ENCODE measurements around the gene LLGL2. TPM values are rescaled to one million over a fixed set of nuclear protein-coding genes. Genes with fewer than 3 reads are reported as not detected.

The LLGL2 gene
- total RNA-seq, 4 donors from 2014 or later = 326 to 1,573 (median 641) TPM

DNA sequence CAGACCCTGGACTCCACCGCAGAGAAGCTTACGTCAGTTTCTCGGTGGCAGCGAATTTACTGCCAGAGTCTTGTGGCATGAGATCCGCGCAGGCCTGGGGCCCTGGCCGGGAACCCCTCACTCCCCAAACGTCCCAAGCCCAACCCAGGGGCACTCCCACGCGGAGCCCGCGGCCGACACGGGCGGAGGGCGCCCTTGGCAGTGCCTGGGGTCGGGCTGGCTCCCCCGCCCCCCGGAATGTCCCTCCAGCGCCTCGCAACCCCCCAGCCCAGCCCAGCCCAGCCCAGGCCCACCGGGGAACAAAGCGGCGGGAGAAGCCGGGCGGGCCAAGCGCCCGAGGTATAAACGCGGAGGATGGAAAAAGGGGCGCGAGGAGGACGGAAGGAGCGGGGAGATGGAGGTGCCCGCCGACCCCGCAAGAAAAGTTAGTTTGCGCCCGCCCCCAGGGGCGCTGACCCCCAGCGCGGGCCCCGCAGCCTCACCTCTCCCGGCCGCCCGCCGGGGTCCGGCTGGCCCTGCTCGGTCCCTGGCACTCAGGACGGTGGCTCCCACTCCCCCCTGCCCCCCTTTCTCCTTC lies 10.5 kb upstream of the LLGL2 start:
- in situ Hi-C loops (cut with MboI; ENCODE audit: low pct_ligation_motif_present in 1 of 4, low pct_unique_long_range_greater_than_20kb in 1 of 4, low sequenced_read_pairs in 3 of 4) (loop anchor here in 1 of 4 donors (10.0 kb wide), 1 partner anchor 90 kb away; no protein-coding TSS in a partner anchor), intact Hi-C loops (cut with DNase I; ENCODE audit: low total_unique reads) (loop anchor here (5.0 kb wide), 1 partner anchor 88 kb away; no protein-coding TSS in a partner anchor)
- no peak for TF ChIP-seq POLR2A (IDR thresholded peaks at IDR 0.05)
- TF ChIP-seq EP300 (IDR thresholded peaks at IDR 0.05; ENCODE audit: low read depth) = no peak
- no peaks in the 10 kb centered on the region for H3K36me3 ChIP-seq
- H3K27me3 ChIP-seq = no peaks in the 10 kb centered on the region
- H3K9me3 ChIP-seq = no peaks in the 10 kb centered on the region
- H3K4me1 ChIP-seq = peaks cover 22 to 57% (median 43%) of the 10 kb centered on the region in 4 donors
- H3K4me3 ChIP-seq = peak overlapping the region; percentile 73 to 96 (median 92)
- no peak for DNase-seq
- 0% methylated on average over 29 of the region's 50 CpGs; no CpG with 5 or more reads in 1 of the 2 donors for WGBS, 2 donors (ENCODE audit: low coverage in 1 of 2)
- H3K27ac ChIP-seq = peak overlapping the region; percentile 87 to 93 (median 90)

DNA sequence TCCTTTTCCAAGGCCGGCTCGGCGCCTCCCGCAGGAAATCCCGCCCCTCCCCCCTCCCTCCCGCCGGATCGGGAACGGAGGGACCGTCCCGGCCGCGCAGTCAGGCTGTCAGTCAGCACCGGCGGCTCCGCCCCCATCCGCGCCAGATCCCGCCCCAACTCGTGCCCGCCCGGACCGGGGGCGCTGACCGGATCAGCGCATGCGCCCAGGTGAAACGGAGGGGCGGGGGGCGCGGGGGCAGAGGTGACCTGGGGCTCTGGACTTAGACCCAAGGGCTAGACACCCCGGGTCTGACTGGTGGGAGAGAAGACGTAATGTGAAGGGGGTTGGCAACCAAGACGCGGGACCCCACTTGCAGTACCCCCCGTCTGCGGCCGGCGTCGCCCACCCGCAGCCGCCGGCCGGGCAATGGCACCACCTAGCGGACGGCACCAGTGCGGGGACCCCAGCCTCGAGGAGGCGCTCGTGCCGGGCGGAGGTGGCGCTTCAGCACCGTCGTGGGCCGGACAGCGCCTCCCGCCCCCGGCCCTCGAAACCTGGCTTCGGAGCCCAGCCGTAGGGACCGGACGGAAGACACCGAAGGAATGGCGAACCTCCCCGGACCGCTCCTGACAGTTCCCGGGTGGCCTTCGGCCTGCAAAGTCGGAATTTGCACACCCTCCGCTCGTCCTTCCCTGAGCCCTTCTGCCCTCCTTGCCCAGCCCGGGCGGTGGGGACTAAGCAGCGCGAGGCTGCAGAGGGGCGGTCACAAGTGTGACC lies 9.8 kb upstream of the LLGL2 start, which contains the start of gene CASKIN2:
CASKIN2 (minus strand) TSS at position 42 of the 759 bp plus-strand sequence. CDS start 1,733 bp downstream, outside the sequence.
- Histone ChIP-seq H3K27ac (peak within 1 kb of the TSS; percentile 87 to 93 (median 90)), H3K27me3 (no peaks in the 10 kb centered on the region), H3K9me3 (no peaks in the 10 kb centered on the region), H3K4me3 (peak within 1 kb of the TSS; percentile 73 to 96 (median 92)), H3K4me1 (peaks cover 22 to 57% (median 41%) of the 10 kb centered on the region in 4 donors), H3K36me3 (no peaks in the 10 kb centered on the region)
- TF ChIP-seq CTCF (IDR thresholded peaks at IDR 0.05) (peak; percentile 97 to 100 (median 99)), POLR2A (IDR thresholded peaks at IDR 0.05) (no peak)
- WGBS, 2 donors (ENCODE audit: low coverage in 1 of 2) = 0% methylated on average over 35 of the region's 78 CpGs; no CpG with 5 or more reads in 1 of the 2 donors
- intact Hi-C loops (cut with DNase I; ENCODE audit: low total_unique reads) (no loop called here), in situ Hi-C loops (cut with MboI; ENCODE audit: low pct_ligation_motif_present in 1 of 4, low pct_unique_long_range_greater_than_20kb in 1 of 4, low sequenced_read_pairs in 3 of 4) (loop anchor here in 1 of 4 donors (10.0 kb wide), 1 partner anchor 91 kb away; no protein-coding TSS in a partner anchor)
- DNase-seq = peak; percentile 97

DNA sequence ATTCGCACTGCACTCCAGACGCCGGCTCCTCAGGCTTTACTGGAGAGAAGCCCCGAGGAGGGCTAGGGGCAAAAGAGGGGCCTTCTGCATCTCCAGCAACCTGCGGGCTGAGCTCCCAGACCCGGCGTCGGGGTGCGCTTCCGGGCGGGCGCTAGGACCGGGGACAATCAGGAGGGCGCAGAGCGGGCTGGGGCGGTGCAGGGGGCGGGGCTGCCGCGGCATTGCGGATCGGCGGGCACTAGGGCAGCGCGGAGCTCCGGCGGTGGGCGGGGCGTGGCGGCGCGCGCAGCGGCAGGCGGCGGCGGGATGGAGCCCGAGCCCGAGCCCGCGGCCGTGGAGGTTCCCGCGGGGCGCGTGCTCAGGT lies 9.3 kb upstream of the LLGL2 start, which contains the start of gene TSEN54:
TSEN54 (plus strand) TSS at position 274 of the 364 bp plus-strand sequence; CDS start at position 307, 33 bp downstream.
- H3K36me3 ChIP-seq = peaks cover 0 to 3% (median 0%) of the 10 kb centered on the region in 4 donors
- WGBS, 2 donors (ENCODE audit: low coverage in 1 of 2) = 4% methylated on average over 4 of the region's 45 CpGs; no CpG with 5 or more reads in 1 of the 2 donors
- no peaks in the 10 kb centered on the region for H3K27me3 ChIP-seq
- peak within 1 kb of the TSS; percentile 87 to 93 (median 90) for H3K27ac ChIP-seq
- intact Hi-C loops (cut with DNase I; ENCODE audit: low total_unique reads) = no loop called here
- TF ChIP-seq POLR2A (IDR thresholded peaks at IDR 0.05) (no peak), POLR2AphosphoS5 (IDR thresholded peaks at IDR 0.05) (peak in 1 of 3 donors; percentile 45)
- DNase-seq = peak; percentile 97
- no peaks in the 10 kb centered on the region for H3K9me3 ChIP-seq
- H3K4me1 ChIP-seq = peaks cover 22 to 56% (median 41%) of the 10 kb centered on the region in 4 donors
- H3K4me3 ChIP-seq = peak within 1 kb of the TSS; percentile 73 to 98 (median 93)
- in situ Hi-C loops (cut with MboI; ENCODE audit: low pct_ligation_motif_present in 1 of 4, low pct_unique_long_range_greater_than_20kb in 1 of 4, low sequenced_read_pairs in 3 of 4) = loop anchor here in 1 of 4 donors (10.0 kb wide), 1 partner anchor 91 kb away; no protein-coding TSS in a partner anchor

DNA sequence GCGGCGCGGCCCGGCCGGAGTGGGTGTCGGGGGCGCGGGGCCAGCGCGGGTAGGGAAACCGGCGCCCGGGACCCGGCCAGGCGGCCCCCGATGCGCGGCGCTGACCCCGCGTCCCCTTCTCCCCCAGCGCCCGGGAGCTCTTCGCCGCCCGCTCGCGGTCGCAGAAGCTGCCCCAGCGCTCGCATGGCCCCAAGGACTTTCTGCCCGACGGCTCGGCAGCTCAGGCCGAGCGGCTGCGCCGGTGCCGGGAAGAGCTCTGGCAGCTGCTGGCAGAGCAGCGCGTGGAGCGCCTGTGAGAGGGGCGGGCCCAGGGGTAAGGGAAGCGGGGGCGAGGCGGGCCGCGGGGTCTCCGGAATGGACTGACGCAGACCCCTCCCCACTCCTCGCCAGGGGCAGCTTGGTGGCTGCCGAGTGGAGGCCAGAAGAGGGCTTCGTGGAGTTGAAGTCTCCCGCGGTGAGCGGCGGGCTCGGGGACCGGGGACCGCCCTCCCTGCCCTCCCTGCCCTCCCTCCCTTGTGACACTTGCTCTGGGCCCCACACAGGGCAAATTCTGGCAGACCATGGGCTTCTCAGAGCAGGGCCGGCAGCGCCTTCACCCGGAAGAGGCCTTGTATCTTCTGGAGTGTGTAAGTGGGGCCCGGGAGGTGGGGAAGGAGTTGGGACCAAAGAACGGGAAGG lies 8.7 kb upstream of the LLGL2 start:
- Histone ChIP-seq H3K4me3 (peak overlapping the region; percentile 73 to 98 (median 93)), H3K27ac (peak overlapping the region; percentile 87 to 93 (median 90)), H3K36me3 (peaks cover 0 to 5% (median 0%) of the 10 kb centered on the region in 4 donors), H3K27me3 (no peaks in the 10 kb centered on the region), H3K9me3 (no peaks in the 10 kb centered on the region), H3K4me1 (peaks cover 20 to 51% (median 37%) of the 10 kb centered on the region in 4 donors)
- DNase-seq = peak; percentile 41
- in situ Hi-C loops (cut with MboI; ENCODE audit: low pct_ligation_motif_present in 1 of 4, low pct_unique_long_range_greater_than_20kb in 1 of 4, low sequenced_read_pairs in 3 of 4) (loop anchor here in 1 of 4 donors (10.0 kb wide), 1 partner anchor 92 kb away; no protein-coding TSS in a partner anchor), intact Hi-C loops (cut with DNase I; ENCODE audit: low total_unique reads) (no loop called here)
- 1% methylated on average over 5 of the region's 65 CpGs; no CpG with 5 or more reads in 1 of the 2 donors for WGBS, 2 donors (ENCODE audit: low coverage in 1 of 2)
- no peak for TF ChIP-seq POLR2A (IDR thresholded peaks at IDR 0.05)
- TF ChIP-seq POLR2AphosphoS5 (IDR thresholded peaks at IDR 0.05) = no peak

DNA sequence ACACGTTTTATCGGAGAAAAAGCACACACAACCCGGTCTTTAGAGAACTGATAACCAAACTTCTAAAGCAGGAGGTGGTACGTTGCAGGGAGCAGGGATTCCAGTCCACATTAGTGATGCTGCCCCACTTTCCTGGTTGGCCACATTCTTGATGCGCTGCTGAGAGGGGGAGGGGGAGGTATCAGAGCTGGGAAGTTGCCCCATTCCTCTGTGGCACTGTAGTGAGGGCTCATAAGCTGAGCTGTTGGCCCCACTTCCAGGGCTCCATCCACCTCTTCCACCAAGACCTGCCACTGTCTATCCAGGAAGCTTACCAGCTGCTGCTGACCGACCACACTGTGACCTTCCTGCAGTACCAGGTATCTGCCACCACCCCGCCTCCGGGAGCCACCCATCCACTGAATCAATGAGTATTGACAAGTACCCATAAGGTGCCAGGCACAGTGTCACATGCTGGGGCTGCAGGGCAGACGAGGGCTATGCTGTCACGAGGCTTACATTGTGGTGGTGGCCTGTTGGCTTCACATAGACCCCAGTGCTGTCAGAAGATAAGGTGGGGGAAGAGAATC lies 8.1 kb upstream of the LLGL2 start:
- TF ChIP-seq POLR2AphosphoS5 (IDR thresholded peaks at IDR 0.05) (peak in 1 of 3 donors; percentile 26), POLR2A (IDR thresholded peaks at IDR 0.05) (peak; percentile 7), CTCF (IDR thresholded peaks at IDR 0.05) (peak; percentile 22 to 74 (median 35)), EP300 (IDR thresholded peaks at IDR 0.05; ENCODE audit: low read depth) (no peak)
- Histone ChIP-seq H3K4me3 (peak overlapping the region; percentile 73 to 98 (median 93)), H3K27ac (peak overlapping the region; percentile 87 to 93 (median 90)), H3K27me3 (no peaks in the 10 kb centered on the region), H3K4me1 (peaks cover 14 to 45% (median 31%) of the 10 kb centered on the region in 4 donors), H3K36me3 (peaks cover 0 to 5% (median 0%) of the 10 kb centered on the region in 4 donors), H3K9me3 (no peaks in the 10 kb centered on the region)
- peak; percentile 76 for DNase-seq
- in situ Hi-C loops (cut with MboI; ENCODE audit: low pct_ligation_motif_present in 1 of 4, low pct_unique_long_range_greater_than_20kb in 1 of 4, low sequenced_read_pairs in 3 of 4) = loop anchor here in 1 of 4 donors (10.0 kb wide), 1 partner anchor 93 kb away; no protein-coding TSS in a partner anchor
- intact Hi-C loops (cut with DNase I; ENCODE audit: low total_unique reads) = no loop called here
- 23% methylated on average over 10 of the region's 10 CpGs; no CpG with 5 or more reads in 1 of the 2 donors for WGBS, 2 donors (ENCODE audit: low coverage in 1 of 2)

Measured in transverse colon (tissue), 4 donors.